Measurements from ENCODE around the gene FLNB.

The FLNB gene

GRCh38 chr3:57971975-57972374, 36.2 kb upstream of the FLNB start:
- no peak for TF ChIP-seq CTCF (IDR thresholded peaks at IDR 0.05; ENCODE audit: control insufficient read depth, insufficient read depth, low read depth, low read length, missing control alignments)
- no peak for DNase-seq (ENCODE audit: low read depth)
- H3K4me3 ChIP-seq (ENCODE audit: control insufficient read depth, low read depth, low read length): no peak overlapping the region

- no peak for TF ChIP-seq CTCF (IDR thresholded peaks at IDR 0.05; ENCODE audit: control insufficient read depth, insufficient read depth, low read depth, low read length, missing control alignments)
- H3K4me3 ChIP-seq (ENCODE audit: control insufficient read depth, low read depth, low read length): no peak overlapping the region
- no peak for DNase-seq (ENCODE audit: low read depth)
Measured at GRCh38 chr3:57972531-57973111, 35.6 kb upstream of the FLNB start.

GRCh38 chr3:57973715-57974477, 34.3 kb upstream of the FLNB start:
- TF ChIP-seq CTCF (IDR thresholded peaks at IDR 0.05; ENCODE audit: control insufficient read depth, insufficient read depth, low read depth, low read length, missing control alignments): no peak
- DNase-seq (ENCODE audit: low read depth): no peak

GRCh38 chr3:57974796-57975388, 33.3 kb upstream of the FLNB start:
- peak; percentile 87 for DNase-seq (ENCODE audit: low read depth)
- TF ChIP-seq CTCF (IDR thresholded peaks at IDR 0.05; ENCODE audit: control insufficient read depth, insufficient read depth, low read depth, low read length, missing control alignments): no peak
- no peak overlapping the region for H3K4me3 ChIP-seq (ENCODE audit: control insufficient read depth, low read depth, low read length)

More at GRCh38 chr3:57973715-57974477, 34.3 kb upstream of the FLNB start:
- no peak overlapping the region for H3K4me3 ChIP-seq (ENCODE audit: control insufficient read depth, low read depth, low read length)

- no peak for DNase-seq (ENCODE audit: low read depth)
- no peak for TF ChIP-seq CTCF (IDR thresholded peaks at IDR 0.05; ENCODE audit: control insufficient read depth, insufficient read depth, low read depth, low read length, missing control alignments)
- H3K4me3 ChIP-seq (ENCODE audit: control insufficient read depth, low read depth, low read length): no peak overlapping the region
Measured at GRCh38 chr3:57977818-57978235, 30.4 kb upstream of the FLNB start.

- H3K4me3 ChIP-seq (ENCODE audit: control insufficient read depth, low read depth, low read length): no peak overlapping the region
- DNase-seq (ENCODE audit: low read depth): no peak
- no peak for TF ChIP-seq CTCF (IDR thresholded peaks at IDR 0.05; ENCODE audit: control insufficient read depth, insufficient read depth, low read depth, low read length, missing control alignments)
Measured at GRCh38 chr3:57978316-57978715, 29.9 kb upstream of the FLNB start.

Data from AG09309 (cell line).